GM21515 (cell line): ENCODE results near the gene ADAMTSL3.
"Not testable (repeated sequence)": the region's sequence is repeated elsewhere in the genome, so short reads cannot be mapped to it uniquely, and the experiment has no call there.

ENCODE experiments used
- ATAC-seq: cut with Tn5 transposase; IDR thresholded peaks from one replicate; pipeline ENCODE4 v1.9.1; 2021; ENCODE audit not compliant: unreplicated experiment

The ADAMTSL3 gene

GRCh38 chr15:84080778-84081084 lies 426.8 kb downstream of the ADAMTSL3 start:
- peak; percentile 26 for ATAC-seq

- ATAC-seq, result no peak
Measured at GRCh38 chr15:84081391-84082168, 427.7 kb downstream of the ADAMTSL3 start.

GRCh38 chr15:84082739-84083138 lies 428.8 kb downstream of the ADAMTSL3 start:
- ATAC-seq, result no peak

GRCh38 chr15:84086071-84086470 lies 432.1 kb downstream of the ADAMTSL3 start:
- not testable (repeated sequence) for ATAC-seq
